Activated CD4-positive, alpha-beta T cell treated with anti-CD3 and anti-CD28 coated beads, Interleukin-2, Interleukin-6, amounts not matched to agents 100 ng/mL and 50 ng/mL, durations not matched to agents 16 hours and 8 hours (primary cell): Measurements from ENCODE around the gene DEAF1.
A peak's percentile ranks its signal among the peaks of the same experiment; 100 is the strongest.

Experiments
- DNase-seq: peaks from one replicate; pipeline ENCODE4 v3.0.0-alpha.2; 2020

Gene DEAF1

DNA sequence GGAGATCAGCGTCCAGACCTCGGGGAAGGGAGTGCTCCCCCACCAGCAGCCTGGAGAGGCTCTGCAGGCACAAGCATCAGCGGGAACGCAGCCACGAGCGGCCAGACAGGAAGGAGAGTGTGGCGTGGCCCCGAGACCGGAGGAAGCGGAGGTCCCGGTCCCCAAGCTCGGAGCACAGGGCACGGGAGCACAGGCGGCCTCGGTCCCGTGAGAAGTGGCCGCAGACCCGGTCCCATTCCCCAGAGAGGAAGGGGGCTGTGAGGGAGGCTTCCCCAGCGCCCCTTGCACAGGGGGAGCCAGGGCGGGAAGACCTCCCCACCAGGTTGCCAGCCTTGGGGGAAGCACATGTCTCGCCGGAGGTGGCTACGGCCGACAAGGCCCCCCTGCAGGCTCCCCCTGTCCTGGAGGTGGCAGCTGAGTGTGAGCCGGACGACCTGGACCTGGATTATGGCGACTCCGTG lies 86.2 kb downstream of the DEAF1 start:
- DNase-seq = no peak

- no peak for DNase-seq
Observed at GRCh38 chr11:607971-608659, 86.9 kb downstream of the DEAF1 start.

DNA sequence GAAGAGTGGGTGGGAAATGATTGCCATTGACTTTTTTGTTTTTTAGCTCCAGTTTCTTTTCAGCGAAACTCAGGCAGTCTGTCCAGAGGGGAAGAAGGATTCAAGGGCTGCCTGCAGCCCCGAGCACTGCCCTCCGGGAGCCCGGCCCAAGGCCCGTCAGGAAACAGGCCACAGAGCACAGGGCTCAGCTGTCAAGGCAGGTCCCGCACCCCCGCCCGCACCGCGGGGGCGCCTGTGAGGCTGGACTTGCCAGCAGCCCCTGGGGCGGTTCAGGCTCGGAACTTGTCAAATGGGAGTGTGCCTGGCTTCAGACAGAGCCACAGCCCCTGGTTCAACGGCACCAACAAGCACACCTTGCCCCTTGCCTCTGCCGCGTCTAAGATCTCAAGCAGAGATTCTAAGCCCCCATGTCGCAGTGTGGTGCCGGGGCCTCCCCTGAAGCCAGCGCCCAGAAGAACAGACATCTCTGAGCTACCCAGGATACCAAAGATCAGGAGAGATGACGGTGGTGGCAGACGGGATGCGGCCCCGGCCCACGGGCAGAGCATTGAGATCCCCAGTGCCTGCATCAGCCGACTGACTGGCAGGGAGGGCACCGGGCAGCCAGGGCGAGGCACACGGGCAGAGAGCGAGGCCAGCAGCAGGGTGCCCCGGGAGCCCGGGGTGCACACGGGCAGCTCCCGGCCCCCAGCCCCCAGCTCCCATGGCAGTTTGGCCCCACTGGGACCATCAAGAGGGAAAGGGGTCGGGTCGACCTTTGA lies 87.8 kb downstream of the DEAF1 start:
- no peak for DNase-seq

GRCh38 chr11:606245-606644 lies 88.8 kb downstream of the DEAF1 start:
- no peak for DNase-seq

DNA sequence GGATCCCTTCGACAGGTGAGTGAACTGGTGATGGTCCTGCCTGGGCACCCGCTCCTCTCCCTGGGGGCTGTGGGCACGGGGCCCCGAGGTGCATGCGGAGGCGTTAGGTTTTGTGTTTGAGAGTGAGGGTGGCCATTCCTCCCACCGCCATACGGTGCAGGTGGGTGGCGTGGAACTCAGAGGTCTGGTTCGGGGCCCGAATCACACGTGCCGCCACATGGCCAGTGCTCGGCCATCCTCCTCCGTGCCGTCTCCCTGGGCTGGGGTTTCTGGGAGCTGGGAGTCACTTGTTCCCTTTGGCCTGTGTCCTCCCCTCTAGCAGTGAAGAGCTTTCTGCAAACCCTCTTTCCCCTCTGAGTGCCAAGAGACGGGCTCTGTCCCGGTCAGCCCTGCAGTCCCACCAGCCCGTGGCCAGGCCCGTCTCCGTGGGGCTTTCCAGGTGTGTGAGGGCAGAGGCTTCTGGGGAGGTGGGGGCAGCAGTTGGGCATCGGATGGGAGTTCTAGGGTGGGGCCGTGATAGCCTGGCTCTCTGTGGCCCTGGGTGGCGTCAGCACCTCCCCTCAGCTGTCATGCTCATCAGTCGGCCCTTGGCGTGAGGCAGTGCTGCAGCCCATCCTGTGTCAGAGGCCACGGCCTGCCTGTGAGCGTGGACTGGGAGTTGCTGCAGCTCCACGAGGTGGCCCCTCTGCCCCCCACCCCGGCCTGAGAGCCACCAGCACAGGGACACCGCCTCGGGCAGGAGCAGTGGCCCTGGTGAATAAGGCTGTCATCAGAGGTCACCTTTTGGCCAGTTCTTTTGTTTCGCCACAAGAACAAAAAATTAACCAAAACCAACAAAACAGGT lies 89.5 kb downstream of the DEAF1 start:
- no peak for DNase-seq

DNA sequence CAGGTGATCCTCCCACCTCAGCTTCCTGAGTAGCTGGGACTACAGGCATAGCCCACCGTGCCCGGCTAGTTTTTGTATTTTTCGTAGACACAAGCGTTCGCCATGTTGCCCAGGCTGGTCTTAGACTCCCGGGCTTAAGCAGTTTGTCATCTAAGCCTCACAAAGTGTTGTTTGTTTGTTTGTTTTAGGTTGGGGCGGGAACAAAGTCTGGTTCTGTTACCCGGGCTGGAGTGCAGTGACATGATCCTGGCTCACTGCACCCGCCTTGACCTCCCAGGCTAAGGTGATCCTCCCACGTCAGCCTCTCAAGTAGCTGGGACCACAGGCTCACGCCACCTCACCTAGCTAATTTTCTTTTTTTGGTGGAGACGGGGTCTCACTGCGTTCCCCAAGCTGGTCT lies 91.9 kb downstream of the DEAF1 start:
- no peak for DNase-seq

- DNase-seq = no peak
Observed at GRCh38 chr11:601573-602245, 93.3 kb downstream of the DEAF1 start.

- no peak for DNase-seq
Observed at GRCh38 chr11:598005-598680, 96.9 kb downstream of the DEAF1 start.

GRCh38 chr11:597166-597725 lies 97.8 kb downstream of the DEAF1 start:
- no peak for DNase-seq

- DNase-seq = peak; percentile 39
Observed at GRCh38 chr11:596374-596773, 98.6 kb downstream of the DEAF1 start.

- no peak for DNase-seq
Observed at GRCh38 chr11:595400-595799, 99.6 kb downstream of the DEAF1 start.
